Measurements from ENCODE around the gene STAT4. TPM values are rescaled to one million over a fixed set of nuclear protein-coding genes. Genes with fewer than 3 reads are reported as not detected.

STAT4 gene
- total RNA-seq, 1 experiment from 2014 or later, result 0.89 TPM

- Histone ChIP-seq H3K27me3 (replicated peaks) (no peaks in the 10 kb centered on the region), H3K4me3 (peak within 1 kb of the TSS; percentile 91), H3K9me3 (replicated peaks) (no peaks in the 10 kb centered on the region; the same call in 1 of the 2 replicates), H3K4me1 (replicated peaks) (peaks cover 44% of the 10 kb centered on the region), H3K36me3 (peaks cover 38% of the 10 kb centered on the region), H3K27ac (peak within 1 kb of the TSS; percentile 70)
- peak; percentile 94 to 99 for DNase-seq (ENCODE audit: low read depth in 1 of 2, low spot score in 2 of 2)
Observed at GRCh38 chr2:191013932-191014652, 136.7 kb downstream of the STAT4 start, which contains the start of gene STAT1. Gene STAT1 (minus strand): TSS chr2:191014171. CDS start chr2:191010003, 4,168 bp downstream.

GRCh38 chr2:191013682-191013931, 137.2 kb downstream of the STAT4 start:
- H3K4me1 ChIP-seq (replicated peaks), result peaks cover 41% of the 10 kb centered on the region
- H3K27me3 ChIP-seq (replicated peaks), result no peaks in the 10 kb centered on the region
- no peaks in the 10 kb centered on the region; the same call in 1 of the 2 replicates for H3K9me3 ChIP-seq (replicated peaks)
- H3K36me3 ChIP-seq, result peaks cover 43% of the 10 kb centered on the region
- peak overlapping the region; percentile 70 for H3K27ac ChIP-seq
- H3K4me3 ChIP-seq, result peak overlapping the region; percentile 91
- no peak for DNase-seq (ENCODE audit: low read depth in 1 of 2, low spot score in 2 of 2)

- Histone ChIP-seq H3K4me3 (peak overlapping the region; percentile 91), H3K27me3 (replicated peaks) (no peaks in the 10 kb centered on the region), H3K27ac (peak overlapping the region; percentile 70), H3K36me3 (peaks cover 49% of the 10 kb centered on the region), H3K9me3 (replicated peaks) (no peaks in the 10 kb centered on the region; the same call in 1 of the 2 replicates), H3K4me1 (replicated peaks) (peaks cover 41% of the 10 kb centered on the region)
- no peak for DNase-seq (ENCODE audit: low read depth in 1 of 2, low spot score in 2 of 2)
Observed at GRCh38 chr2:191012845-191013681, 137.7 kb downstream of the STAT4 start.

GRCh38 chr2:191012346-191012745, 138.4 kb downstream of the STAT4 start:
- Histone ChIP-seq H3K27ac (no peak overlapping the region), H3K4me1 (replicated peaks) (peaks cover 41% of the 10 kb centered on the region), H3K4me3 (no peak overlapping the region), H3K9me3 (replicated peaks) (no peaks in the 10 kb centered on the region; the same call in 1 of the 2 replicates), H3K27me3 (replicated peaks) (no peaks in the 10 kb centered on the region), H3K36me3 (peaks cover 56% of the 10 kb centered on the region)
- DNase-seq (ENCODE audit: low read depth in 1 of 2, low spot score in 2 of 2), result no peak

- Histone ChIP-seq H3K36me3 (peaks cover 67% of the 10 kb centered on the region), H3K27me3 (replicated peaks) (no peaks in the 10 kb centered on the region), H3K4me3 (no peak overlapping the region), H3K27ac (no peak overlapping the region), H3K9me3 (replicated peaks) (no peaks in the 10 kb centered on the region; the same call in 1 of the 2 replicates), H3K4me1 (replicated peaks) (peaks cover 41% of the 10 kb centered on the region)
- DNase-seq (ENCODE audit: low read depth in 1 of 2, low spot score in 2 of 2), result no peak
Observed at GRCh38 chr2:191010887-191011885, 139.6 kb downstream of the STAT4 start.

GRCh38 chr2:191009541-191010374, 141.0 kb downstream of the STAT4 start:
- peaks cover 82% of the 10 kb centered on the region for H3K36me3 ChIP-seq
- H3K27ac ChIP-seq, result 0 out of 2 replicates have a peak overlapping the region, but pooled peaks have one; percentile 3
- peak in 1 of 2 experiments; percentile 27 for DNase-seq (ENCODE audit: low read depth in 1 of 2, low spot score in 2 of 2)
- peaks cover 40% of the 10 kb centered on the region for H3K4me1 ChIP-seq (replicated peaks)
- no peaks in the 10 kb centered on the region for H3K9me3 ChIP-seq (replicated peaks)
- no peak overlapping the region for H3K4me3 ChIP-seq
- no peaks in the 10 kb centered on the region for H3K27me3 ChIP-seq (replicated peaks)

GRCh38 chr2:191008286-191008685, 142.5 kb downstream of the STAT4 start:
- Histone ChIP-seq H3K4me3 (no peak overlapping the region), H3K36me3 (peaks cover 93% of the 10 kb centered on the region)

GRCh38 chr2:191006997-191007783, 143.6 kb downstream of the STAT4 start:
- peaks cover 95% of the 10 kb centered on the region for H3K36me3 ChIP-seq

More at GRCh38 chr2:191008286-191008685, 142.5 kb downstream of the STAT4 start:
- no peak overlapping the region for H3K27ac ChIP-seq
- DNase-seq (ENCODE audit: low read depth in 1 of 2, low spot score in 2 of 2), result no peak
- peaks cover 35% of the 10 kb centered on the region for H3K4me1 ChIP-seq (replicated peaks)
- no peaks in the 10 kb centered on the region for H3K9me3 ChIP-seq (replicated peaks)
- H3K27me3 ChIP-seq (replicated peaks), result no peaks in the 10 kb centered on the region

GRCh38 chr2:191006297-191006696, 144.5 kb downstream of the STAT4 start:
- Histone ChIP-seq H3K4me1 (replicated peaks) (peaks cover 21% of the 10 kb centered on the region), H3K36me3 (peaks cover 96% of the 10 kb centered on the region), H3K27ac (no peak overlapping the region), H3K27me3 (replicated peaks) (no peaks in the 10 kb centered on the region), H3K4me3 (no peak overlapping the region), H3K9me3 (replicated peaks) (no peaks in the 10 kb centered on the region)
- no peak for DNase-seq (ENCODE audit: low read depth in 1 of 2, low spot score in 2 of 2)

More at GRCh38 chr2:191006997-191007783, 143.6 kb downstream of the STAT4 start:
- Histone ChIP-seq H3K4me1 (replicated peaks) (peaks cover 27% of the 10 kb centered on the region), H3K9me3 (replicated peaks) (no peaks in the 10 kb centered on the region), H3K27me3 (replicated peaks) (no peaks in the 10 kb centered on the region), H3K4me3 (no peak overlapping the region), H3K27ac (no peak overlapping the region)
- DNase-seq (ENCODE audit: low read depth in 1 of 2, low spot score in 2 of 2), result no peak

- Histone ChIP-seq H3K4me1 (replicated peaks) (no peaks in the 10 kb centered on the region), H3K4me3 (no peak overlapping the region), H3K27ac (no peak overlapping the region), H3K27me3 (replicated peaks) (no peaks in the 10 kb centered on the region), H3K9me3 (replicated peaks) (no peaks in the 10 kb centered on the region), H3K36me3 (peaks cover 100% of the 10 kb centered on the region)
- no peak for DNase-seq (ENCODE audit: low read depth in 1 of 2, low spot score in 2 of 2)
Observed at GRCh38 chr2:191003405-191004309, 147.1 kb downstream of the STAT4 start.

GRCh38 chr2:191001624-191002023, 149.2 kb downstream of the STAT4 start:
- Histone ChIP-seq H3K4me3 (no peak overlapping the region), H3K36me3 (peaks cover 97% of the 10 kb centered on the region), H3K27ac (no peak overlapping the region), H3K9me3 (replicated peaks) (no peaks in the 10 kb centered on the region), H3K4me1 (replicated peaks) (no peaks in the 10 kb centered on the region), H3K27me3 (replicated peaks) (no peaks in the 10 kb centered on the region)
- no peak for DNase-seq (ENCODE audit: low read depth in 1 of 2, low spot score in 2 of 2)
